ENCODE measurements around the gene HK1.
"Not testable (repeated sequence)": the region's sequence is repeated elsewhere in the genome, so short reads cannot be mapped to it uniquely, and the experiment has no call there.

The HK1 gene

DNA sequence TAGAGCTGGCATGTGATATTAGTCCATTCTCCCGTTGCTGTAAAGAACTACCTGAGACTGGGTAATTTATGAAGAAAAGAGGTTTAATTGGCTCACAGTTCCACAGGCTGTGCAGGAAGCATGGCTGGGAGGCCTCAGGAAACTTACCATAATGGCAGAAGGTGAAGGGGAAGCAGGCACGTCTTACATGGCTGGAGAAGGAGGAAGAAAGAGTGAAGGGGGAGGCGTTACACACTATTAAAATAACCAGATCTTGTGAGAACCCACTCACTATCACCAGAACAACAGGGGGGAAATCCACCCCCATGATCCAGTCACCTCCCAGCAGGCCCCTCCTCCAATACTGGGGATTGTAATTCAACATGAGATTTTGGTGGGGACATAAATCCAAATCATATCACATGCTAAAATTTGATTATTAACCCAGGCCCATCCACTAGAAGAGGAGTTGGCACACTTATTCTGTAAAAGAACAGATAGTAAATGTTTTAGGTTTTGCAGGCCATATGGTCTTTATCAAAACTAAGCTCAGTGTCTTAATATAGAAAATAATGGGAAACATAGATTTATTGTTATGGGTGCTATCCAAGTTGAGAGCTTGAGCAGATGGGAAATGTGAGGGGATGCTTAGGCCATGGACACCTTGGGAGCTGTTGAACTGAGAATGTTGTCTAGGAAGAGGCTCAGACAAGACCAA is 18.6 kb upstream of the HK1 start:
- no peak for DNase-seq

DNA sequence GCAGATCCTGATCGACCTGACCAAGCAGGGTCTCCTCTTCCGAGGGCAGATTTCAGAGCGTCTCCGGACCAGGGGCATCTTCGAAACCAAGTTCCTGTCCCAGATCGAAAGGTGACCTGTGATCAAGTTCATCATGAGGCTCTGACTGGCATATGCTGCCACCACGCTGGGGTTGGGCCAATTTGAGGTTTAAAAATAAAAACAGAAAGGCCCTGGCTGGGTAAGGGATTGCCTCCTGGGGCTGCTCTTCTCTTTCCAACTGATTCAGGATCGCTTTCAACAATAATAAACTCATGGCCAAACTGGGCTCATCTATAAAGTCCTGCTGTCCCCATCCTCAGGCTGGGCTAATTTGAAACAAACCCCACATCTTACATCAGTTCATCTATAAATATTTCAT is 17.1 kb upstream of the HK1 start:
- no peak for DNase-seq

GRCh38 chr10:69262292-69262751 is 16.0 kb upstream of the HK1 start:
- peak; percentile 27 for DNase-seq

GRCh38 chr10:69265521-69265920 is 12.8 kb upstream of the HK1 start:
- DNase-seq: no peak

- DNase-seq: no peak
These were observed 9.4 kb upstream of the HK1 start for GRCh38 chr10:69268761-69269416.

- no peak for DNase-seq
These were observed 8.5 kb upstream of the HK1 start for GRCh38 chr10:69269761-69270160.

GRCh38 chr10:69270990-69271389 is 7.3 kb upstream of the HK1 start:
- no peak for DNase-seq

GRCh38 chr10:69272624-69273023 is 5.7 kb upstream of the HK1 start:
- no peak for DNase-seq

GRCh38 chr10:69275444-69275843 is 2.9 kb upstream of the HK1 start:
- DNase-seq: no peak

DNA sequence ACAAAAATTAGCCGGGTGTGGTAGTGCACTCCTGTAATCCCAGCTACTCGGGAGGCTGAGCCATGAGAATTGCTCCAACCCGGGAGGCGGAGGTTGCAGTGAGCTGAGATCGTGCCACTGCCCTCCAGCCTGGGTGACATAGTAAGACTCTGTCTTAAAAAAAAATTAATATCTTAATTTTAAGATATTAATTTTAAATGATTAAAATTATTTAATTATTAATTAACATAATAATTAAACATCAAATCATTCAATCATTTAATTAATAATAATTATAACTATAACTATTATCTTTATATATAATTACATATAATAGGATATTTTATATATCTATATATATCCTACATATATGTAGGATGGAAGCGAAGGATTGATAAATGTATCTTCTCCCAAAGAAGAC is 1.8 kb upstream of the HK1 start:
- no peak for DNase-seq

DNA sequence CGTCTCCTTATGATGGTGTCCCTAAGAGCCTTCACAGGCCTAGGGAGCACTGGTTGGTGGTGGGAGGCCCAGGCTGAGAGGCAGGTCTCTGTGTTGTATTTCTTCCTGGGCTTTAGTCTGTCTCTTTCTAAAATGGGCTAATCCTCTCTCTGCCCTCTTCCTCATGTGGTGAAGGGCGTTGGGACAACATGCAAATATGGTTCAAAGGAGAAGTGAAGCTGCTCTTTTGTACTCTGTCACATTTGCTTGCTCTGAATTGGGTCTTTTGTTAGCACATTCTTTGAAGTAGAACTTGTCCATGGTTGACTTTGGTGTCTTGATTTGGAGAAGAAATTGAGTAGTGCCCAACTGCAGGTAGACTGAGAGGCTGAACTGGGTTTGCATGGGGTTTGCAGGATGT is 814 bp downstream of the HK1 start:
- peak; percentile 65 for DNase-seq

DNA sequence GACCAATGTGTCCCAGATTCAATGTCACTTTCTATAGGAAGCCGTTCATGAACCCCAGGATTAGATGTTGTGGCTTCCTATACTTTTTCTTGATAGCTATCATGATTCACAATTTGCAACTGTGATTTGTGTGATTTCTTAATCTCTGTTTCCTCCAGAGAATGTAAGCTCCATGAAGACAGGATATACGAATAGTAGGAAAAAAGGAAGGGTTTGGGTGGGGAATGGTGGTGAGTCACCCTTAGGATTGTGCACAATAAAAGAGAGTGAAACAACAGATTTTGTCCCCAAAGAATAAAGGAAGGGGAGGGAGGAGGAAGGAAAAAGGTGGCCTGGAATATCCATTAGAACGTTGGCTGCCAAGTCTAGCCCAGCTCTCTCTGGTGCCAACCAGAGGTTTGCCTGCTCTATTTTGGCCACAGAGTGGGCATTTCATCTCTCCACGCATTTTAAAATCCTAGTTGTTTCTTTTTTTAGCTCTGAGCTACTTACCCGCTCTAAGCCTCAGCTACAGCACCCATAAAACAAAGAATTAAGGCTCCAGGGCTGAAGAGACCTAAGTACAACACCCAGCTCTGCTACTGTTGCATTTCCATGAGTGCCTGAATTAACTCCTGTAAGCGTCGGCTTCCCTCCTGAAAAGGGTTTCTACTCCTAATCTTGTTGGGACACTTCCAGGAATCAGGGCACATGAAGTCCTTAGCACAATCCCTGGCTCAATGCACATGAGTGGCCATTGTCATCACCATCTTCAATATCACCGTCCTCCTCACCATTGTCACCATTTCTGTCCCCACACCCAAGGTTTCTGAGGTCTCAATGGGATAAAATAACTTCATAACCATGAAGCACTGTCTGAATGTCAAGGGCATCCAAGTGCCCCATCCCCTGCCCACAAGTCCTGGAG is 3.5 kb downstream of the HK1 start:
- no peak for DNase-seq

- DNase-seq: not testable (repeated sequence)
These were observed 6.1 kb downstream of the HK1 start for GRCh38 chr10:69284402-69284801.

- no peak for DNase-seq
These were observed 7.4 kb downstream of the HK1 start for GRCh38 chr10:69285699-69286098.

- DNase-seq: no peak
These were observed 8.9 kb downstream of the HK1 start for GRCh38 chr10:69287181-69287580.

DNA sequence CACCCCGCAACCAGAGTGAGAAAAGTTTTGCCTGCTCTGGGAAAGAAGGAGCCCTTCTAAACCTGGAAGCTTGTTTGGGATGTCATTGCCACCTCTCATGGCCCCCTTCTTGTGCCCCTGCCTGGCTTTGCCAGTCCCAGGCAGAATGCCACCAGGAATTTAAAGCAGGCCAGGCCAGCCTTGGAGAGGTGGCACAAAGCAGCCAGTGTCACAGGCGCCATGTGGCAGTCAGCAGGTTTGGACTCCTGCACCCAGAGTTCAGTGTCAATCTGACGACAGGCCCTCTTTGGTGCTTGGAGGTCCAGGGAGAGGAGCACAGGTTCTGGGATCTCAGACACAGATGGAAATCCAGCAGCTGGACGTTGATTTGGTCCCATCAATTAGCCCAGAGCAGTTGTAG is 12.7 kb downstream of the HK1 start:
- no peak for DNase-seq

GRCh38 chr10:69292459-69292858 is 14.2 kb downstream of the HK1 start:
- no peak for DNase-seq

DNA sequence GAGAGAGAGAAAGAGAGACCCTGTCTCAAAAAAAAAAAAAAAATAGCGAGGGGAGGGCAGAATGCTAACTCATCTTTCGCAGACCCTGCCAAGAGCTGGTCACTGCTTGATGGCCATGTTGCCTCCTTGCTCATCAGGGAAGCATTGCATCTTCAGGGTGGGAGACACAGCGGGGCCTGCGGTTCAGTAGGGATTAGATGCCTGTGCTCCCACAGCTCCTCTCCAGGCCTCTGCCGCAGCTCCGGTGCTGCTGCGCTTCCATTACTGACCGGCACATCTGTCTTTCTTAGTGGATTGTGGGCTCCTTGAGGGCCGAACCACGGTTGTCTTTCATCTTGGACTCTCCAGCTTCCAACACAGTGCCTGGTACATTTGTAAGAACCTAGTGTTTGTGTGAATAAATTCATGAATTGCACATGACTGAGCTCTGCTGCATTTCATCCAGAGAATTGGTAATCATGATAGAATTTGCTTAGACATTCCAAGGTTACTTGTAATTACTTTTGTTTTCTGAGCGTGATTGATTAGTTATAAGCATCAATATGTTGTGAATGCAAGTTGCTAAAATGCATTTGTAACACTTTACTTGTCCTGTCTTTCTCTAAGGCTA is 16.8 kb downstream of the HK1 start:
- no peak for DNase-seq

GRCh38 chr10:69303632-69304051 is 25.3 kb downstream of the HK1 start:
- DNase-seq: peak; percentile 75

DNA sequence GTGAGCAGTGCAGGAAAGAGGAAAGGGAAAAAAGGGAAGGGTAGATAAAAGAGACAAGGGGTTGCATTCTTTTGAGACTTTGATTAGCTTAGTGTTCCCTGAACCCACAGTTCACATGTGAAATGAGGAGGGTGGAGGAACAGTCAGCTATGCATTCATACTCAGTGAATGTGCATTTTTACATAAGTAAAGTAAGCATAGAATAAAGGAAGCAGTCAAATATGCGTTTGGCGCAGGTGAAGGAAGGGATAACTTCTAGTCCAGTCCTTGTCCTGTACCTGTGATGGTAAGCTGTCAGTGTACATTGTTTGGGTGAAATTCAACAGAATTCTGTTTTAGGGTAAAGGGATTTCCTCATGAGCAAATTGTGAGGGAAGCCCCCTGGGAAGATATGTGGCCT is 28.1 kb downstream of the HK1 start:
- no peak for DNase-seq

DNA sequence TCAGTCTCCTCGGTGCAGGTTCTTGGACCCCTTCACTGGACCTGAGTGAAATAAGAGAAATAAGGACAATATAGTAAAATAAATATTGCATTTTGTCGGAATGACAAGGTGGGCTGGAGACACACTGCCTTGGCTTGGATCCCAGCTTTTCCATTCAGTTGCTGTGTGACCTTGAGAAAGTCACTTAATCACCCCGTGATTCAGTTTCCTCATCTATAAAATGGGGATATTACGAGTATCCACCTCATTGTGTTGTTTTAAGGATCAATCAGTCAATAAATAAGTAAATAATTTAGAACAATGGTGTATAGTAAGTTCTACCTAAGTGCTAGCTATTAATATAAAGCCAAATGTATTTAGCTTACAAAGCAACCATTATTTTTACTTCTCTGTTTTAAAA is 29.1 kb downstream of the HK1 start:
- DNase-seq: no peak

DNA sequence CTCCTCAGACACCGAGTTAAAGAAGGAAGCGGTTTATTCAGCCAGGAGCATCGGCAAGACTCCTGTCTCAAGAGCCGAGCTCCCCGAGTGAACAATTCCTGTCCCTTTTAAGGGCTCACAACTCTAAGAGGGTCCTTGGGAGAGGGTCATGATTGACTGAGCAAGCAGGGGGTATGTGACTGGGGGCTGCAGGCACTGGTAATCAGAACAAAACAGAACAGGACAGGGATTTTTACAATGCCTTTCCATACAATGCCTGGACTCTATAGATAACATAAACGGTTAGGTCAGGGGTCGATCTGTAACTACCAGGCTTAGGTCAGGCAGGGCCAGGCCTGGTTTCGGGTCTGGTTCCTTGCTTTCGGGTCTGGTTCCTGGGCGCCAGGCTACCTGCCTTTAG is 30.0 kb downstream of the HK1 start:
- not testable (repeated sequence) for DNase-seq

DNA sequence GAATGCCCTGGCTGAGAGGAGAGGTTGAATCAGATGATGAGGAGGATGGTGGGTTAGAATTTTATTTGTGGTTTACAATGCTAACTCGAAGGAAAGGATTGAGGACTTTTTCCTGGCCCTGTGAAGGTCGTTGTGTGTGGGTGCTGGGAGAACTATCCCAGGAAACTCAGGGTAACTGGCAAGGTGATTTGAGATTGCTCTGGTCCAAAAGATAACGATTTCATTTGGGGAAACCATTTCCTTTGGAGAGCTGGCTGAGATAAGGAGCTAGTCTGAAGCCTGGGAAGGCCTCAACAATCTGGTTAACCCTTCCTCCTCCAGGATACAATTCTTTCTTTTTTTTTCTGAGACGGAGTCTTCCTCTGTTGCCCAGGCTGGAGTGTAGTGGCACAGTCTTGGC is 33.0 kb downstream of the HK1 start:
- no peak for DNase-seq
